H1 (cell line): ENCODE data around the gene MGST2.

Source experiments
- CTCF ChIP-seq, 3 experiments: IDR thresholded peaks; 1 replicate in 2 of 3; 2 replicates in 1 of 3; pipeline versions ENCODE4 v1.5.1 to v1.6.1; 2011; ENCODE audit warnings: low read length in 3 of 3, mild to moderate bottlenecking in 3 of 3, inconsistent platforms in 2 of 3, low read depth in 1 of 3, moderate library complexity in 1 of 3; ENCODE audit not compliant: insufficient read depth in 1 of 3; ENCODE audit errors: control extremely low read depth in 1 of 3
- POLR2A ChIP-seq, 2 experiments: IDR thresholded peaks; 1 replicate in 1 of 2; 2 replicates in 1 of 2; pipeline ENCODE4 v1.6.1; 2011; ENCODE audit warnings: low read depth in 2 of 2, low read length in 2 of 2, mild to moderate bottlenecking in 2 of 2; ENCODE audit errors: control extremely low read depth in 1 of 2
- TF ChIP-seq, protein P1 (sequence below): IDR thresholded peaks from 2 replicates; pipeline ENCODE4 v1.6.1; 2012; ENCODE audit warnings: low read length, inconsistent platforms

GRCh38 chr4:139641218-139641617, 24.4 kb upstream of the MGST2 start:
- TF ChIP-seq CTCF (IDR thresholded peaks at IDR 0.05; ENCODE audit: control extremely low read depth in 1 of 3, insufficient read depth in 1 of 3, low read depth in 1 of 3, low read length in 3 of 3): no peak
- TF ChIP-seq, protein P1, sequence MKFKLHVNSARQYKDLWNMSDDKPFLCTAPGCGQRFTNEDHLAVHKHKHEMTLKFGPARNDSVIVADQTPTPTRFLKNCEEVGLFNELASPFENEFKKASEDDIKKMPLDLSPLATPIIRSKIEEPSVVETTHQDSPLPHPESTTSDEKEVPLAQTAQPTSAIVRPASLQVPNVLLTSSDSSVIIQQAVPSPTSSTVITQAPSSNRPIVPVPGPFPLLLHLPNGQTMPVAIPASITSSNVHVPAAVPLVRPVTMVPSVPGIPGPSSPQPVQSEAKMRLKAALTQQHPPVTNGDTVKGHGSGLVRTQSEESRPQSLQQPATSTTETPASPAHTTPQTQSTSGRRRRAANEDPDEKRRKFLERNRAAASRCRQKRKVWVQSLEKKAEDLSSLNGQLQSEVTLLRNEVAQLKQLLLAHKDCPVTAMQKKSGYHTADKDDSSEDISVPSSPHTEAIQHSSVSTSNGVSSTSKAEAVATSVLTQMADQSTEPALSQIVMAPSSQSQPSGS: no peak
- TF ChIP-seq POLR2A (IDR thresholded peaks at IDR 0.05; ENCODE audit: control extremely low read depth in 1 of 2, low read depth in 2 of 2, low read length in 2 of 2): no peak
